BLaER1 (cell line): Measurements from ENCODE around the gene ERCC2.

ENCODE experiments used
- H3K27ac ChIP-seq: shearing (Covaris generic); formaldehyde crosslinking; 2 replicates; pipeline ENCODE4 v1.8.1; 2022
- H3K27me3 ChIP-seq: shearing (Covaris generic); formaldehyde crosslinking; 2 replicates; pipeline ENCODE4 v1.8.1; 2022
- H3K36me3 ChIP-seq: shearing (Covaris generic); formaldehyde crosslinking; 2 replicates; pipeline ENCODE4 v1.8.1; 2022
- H3K4me1 ChIP-seq: shearing (Covaris generic); formaldehyde crosslinking; 2 replicates; pipeline ENCODE4 v1.8.1; 2022
- H3K4me2 ChIP-seq: shearing (Covaris generic); formaldehyde crosslinking; 2 replicates; pipeline ENCODE4 v1.8.1; 2022
- H3K4me3 ChIP-seq: shearing (Covaris generic); formaldehyde crosslinking; 2 replicates; pipeline ENCODE4 v1.8.1; 2022
- H3K9ac ChIP-seq: shearing (Covaris generic); formaldehyde crosslinking; 2 replicates; pipeline ENCODE4 v1.8.1; 2022
- H3K9me3 ChIP-seq: shearing (Covaris generic); formaldehyde crosslinking; 2 replicates; pipeline ENCODE4 v1.8.1; 2022
- H4K20me1 ChIP-seq: shearing (Covaris generic); formaldehyde crosslinking; 2 replicates; pipeline ENCODE4 v1.8.1; 2022
- Cebpa-rat ChIP-seq: shearing (Covaris generic); IDR thresholded peaks from 2 replicates; pipeline ENCODE4 v1.8.1; 2022

ERCC2 gene

GRCh38 chr19:45306518-45307027 lies 63.8 kb downstream of the ERCC2 start:
- Histone ChIP-seq H3K4me2 (no peak overlapping the region), H3K4me3 (no peak overlapping the region), H3K36me3 (peaks cover 22% of the 10 kb centered on the region), H3K9ac (no peak overlapping the region), H4K20me1 (no peaks in the 10 kb centered on the region), H3K9me3 (no peaks in the 10 kb centered on the region), H3K27ac (no peak overlapping the region), H3K27me3 (no peaks in the 10 kb centered on the region), H3K4me1 (no peaks in the 10 kb centered on the region)
- no peak for TF ChIP-seq Cebpa-rat

DNA sequence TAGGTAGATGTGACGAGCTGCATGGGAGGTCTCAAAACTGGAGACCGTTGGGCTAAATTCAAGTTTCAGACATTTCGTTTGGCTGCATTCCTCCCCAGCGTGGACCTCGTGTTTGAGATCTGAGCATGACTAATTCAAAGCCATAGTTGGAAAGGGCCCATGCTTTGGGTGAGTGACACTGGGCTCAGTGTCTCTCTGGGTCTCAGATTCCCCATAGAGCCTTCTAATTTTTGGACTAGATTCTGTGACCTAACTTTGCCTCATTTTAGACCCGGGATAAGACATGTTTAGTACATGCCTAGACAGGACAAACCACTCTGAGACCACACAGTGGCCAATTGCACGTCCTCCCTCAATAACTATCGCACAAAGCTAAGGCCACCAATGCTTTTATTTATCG lies 64.3 kb downstream of the ERCC2 start:
- no peak for TF ChIP-seq Cebpa-rat
- Histone ChIP-seq H3K4me3 (no peak overlapping the region), H3K27ac (no peak overlapping the region), H3K9ac (no peak overlapping the region), H3K27me3 (no peaks in the 10 kb centered on the region), H3K4me1 (no peaks in the 10 kb centered on the region), H3K9me3 (no peaks in the 10 kb centered on the region), H4K20me1 (no peaks in the 10 kb centered on the region), H3K36me3 (peaks cover 27% of the 10 kb centered on the region), H3K4me2 (no peak overlapping the region)

DNA sequence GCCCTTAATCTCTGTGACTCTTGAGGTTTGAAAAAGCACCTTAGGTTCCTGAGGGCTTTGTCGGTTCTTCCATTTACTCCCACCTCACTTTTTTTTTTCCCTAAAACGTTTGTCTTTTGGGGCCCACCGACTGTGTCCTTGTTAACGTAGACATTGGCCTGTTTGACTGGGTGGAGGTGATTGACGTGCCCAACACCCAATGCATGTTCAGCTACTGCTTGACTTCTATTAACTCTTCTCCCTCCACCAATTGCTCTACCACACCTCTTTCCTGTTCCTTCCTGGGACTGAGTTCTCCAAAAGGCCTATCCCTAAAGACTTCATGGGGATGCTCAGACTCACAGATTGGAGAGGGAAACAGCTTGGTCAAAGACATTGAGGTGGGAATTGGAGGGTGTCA lies 65.0 kb downstream of the ERCC2 start:
- TF ChIP-seq Cebpa-rat, result no peak
- no peaks in the 10 kb centered on the region for H3K27me3 ChIP-seq
- no peak overlapping the region for H3K27ac ChIP-seq
- H4K20me1 ChIP-seq, result no peaks in the 10 kb centered on the region
- no peak overlapping the region for H3K9ac ChIP-seq
- H3K4me1 ChIP-seq, result no peaks in the 10 kb centered on the region
- no peak overlapping the region for H3K4me2 ChIP-seq
- no peaks in the 10 kb centered on the region for H3K9me3 ChIP-seq
- H3K4me3 ChIP-seq, result no peak overlapping the region
- peaks cover 34% of the 10 kb centered on the region for H3K36me3 ChIP-seq

GRCh38 chr19:45305007-45305406 lies 65.4 kb downstream of the ERCC2 start:
- Histone ChIP-seq H3K36me3 (peaks cover 38% of the 10 kb centered on the region), H3K9ac (no peak overlapping the region), H3K9me3 (no peaks in the 10 kb centered on the region), H3K4me2 (no peak overlapping the region), H3K27ac (no peak overlapping the region), H3K4me3 (no peak overlapping the region), H4K20me1 (no peaks in the 10 kb centered on the region), H3K27me3 (no peaks in the 10 kb centered on the region), H3K4me1 (no peaks in the 10 kb centered on the region)
- TF ChIP-seq Cebpa-rat, result no peak

DNA sequence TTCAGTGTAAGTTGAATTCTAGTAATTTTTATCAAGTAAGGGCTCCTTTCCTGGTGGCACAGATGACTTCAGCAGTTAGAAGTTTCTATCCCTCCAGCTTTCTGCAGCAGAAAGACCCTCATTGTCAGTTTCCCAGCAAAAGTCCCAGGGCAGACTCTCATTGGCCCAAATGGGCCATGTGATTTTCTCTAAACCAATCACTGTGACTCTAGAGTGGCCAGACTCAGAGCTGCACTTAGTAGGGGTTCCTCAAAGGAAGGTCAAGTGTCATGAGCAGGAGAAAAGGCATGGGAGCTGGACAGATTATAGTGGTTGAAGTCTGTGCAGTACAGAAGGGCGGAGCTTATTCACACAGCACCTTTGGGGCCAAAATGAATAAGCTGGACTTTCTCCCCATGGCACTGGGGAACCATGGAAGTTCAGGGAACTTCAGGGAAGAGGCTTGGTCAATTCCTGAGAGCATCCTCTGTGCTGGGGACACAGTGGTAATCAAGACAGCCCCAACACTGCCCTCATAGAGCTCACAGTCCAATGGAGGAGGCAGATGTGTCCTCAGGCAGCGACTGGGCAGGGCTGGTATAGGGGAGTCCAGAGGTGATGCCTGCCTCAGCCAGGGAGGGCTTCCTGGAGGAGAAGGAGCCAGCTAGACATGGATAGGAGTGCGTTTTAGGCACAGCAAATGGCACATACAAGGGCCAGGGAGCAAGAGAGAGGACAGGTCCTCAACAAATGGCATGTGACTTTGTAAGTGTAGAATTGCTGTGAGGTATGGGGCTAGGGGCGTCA lies 66.0 kb downstream of the ERCC2 start:
- no peak overlapping the region for H3K4me3 ChIP-seq
- peaks cover 44% of the 10 kb centered on the region for H3K36me3 ChIP-seq
- no peaks in the 10 kb centered on the region for H3K4me1 ChIP-seq
- H3K4me2 ChIP-seq, result no peak overlapping the region
- H3K9ac ChIP-seq, result no peak overlapping the region
- no peak for TF ChIP-seq Cebpa-rat
- no peaks in the 10 kb centered on the region for H3K9me3 ChIP-seq
- no peaks in the 10 kb centered on the region for H4K20me1 ChIP-seq
- H3K27ac ChIP-seq, result no peak overlapping the region
- no peaks in the 10 kb centered on the region for H3K27me3 ChIP-seq

- Histone ChIP-seq H3K27ac (no peak overlapping the region), H3K9ac (no peak overlapping the region), H3K4me2 (no peak overlapping the region), H3K4me3 (no peak overlapping the region), H3K9me3 (no peaks in the 10 kb centered on the region), H3K36me3 (peaks cover 53% of the 10 kb centered on the region), H4K20me1 (no peaks in the 10 kb centered on the region), H3K4me1 (no peaks in the 10 kb centered on the region), H3K27me3 (no peaks in the 10 kb centered on the region)
- no peak for TF ChIP-seq Cebpa-rat
Observed at GRCh38 chr19:45303269-45304060, 66.9 kb downstream of the ERCC2 start.

DNA sequence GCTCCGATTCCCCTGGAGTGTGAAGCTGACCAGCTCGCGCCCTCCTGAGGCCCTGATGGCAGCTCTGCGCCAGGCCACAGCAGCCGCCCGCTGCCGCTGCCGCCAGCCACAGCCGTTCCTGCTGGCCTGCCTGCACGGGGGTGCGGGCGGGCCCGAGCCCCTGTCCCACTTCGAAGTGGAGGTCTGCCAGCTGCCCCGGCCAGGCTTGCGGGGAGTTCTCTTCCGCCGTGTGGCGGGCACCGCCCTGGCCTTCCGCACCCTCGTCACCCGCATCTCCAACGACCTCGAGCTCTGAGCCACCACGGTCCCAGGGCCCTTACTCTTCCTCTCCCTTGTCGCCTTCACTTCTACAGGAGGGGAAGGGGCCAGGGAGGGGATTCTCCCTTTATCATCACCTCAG lies 68.0 kb downstream of the ERCC2 start:
- TF ChIP-seq Cebpa-rat, result no peak
- Histone ChIP-seq H3K4me1 (no peaks in the 10 kb centered on the region), H3K9ac (no peak overlapping the region), H3K9me3 (no peaks in the 10 kb centered on the region), H3K36me3 (peaks cover 61% of the 10 kb centered on the region), H4K20me1 (no peaks in the 10 kb centered on the region), H3K4me3 (no peak overlapping the region), H3K27me3 (no peaks in the 10 kb centered on the region), H3K27ac (no peak overlapping the region), H3K4me2 (no peak overlapping the region)
